Stomach (tissue), 9 donors: ENCODE results near the gene G2E3. TPM values are rescaled to one million over a fixed set of nuclear protein-coding genes. Genes with fewer than 3 reads are reported as not detected.
A peak's percentile ranks its signal among the peaks of the same experiment; 100 is the strongest.
"Not testable (repeated sequence)": the region's sequence is repeated elsewhere in the genome, so short reads cannot be mapped to it uniquely, and the experiment has no call there.

ENCODE experiments used
- DNase-seq, 2 donors: peaks; one replicate each; pipeline versions ENCODE4 v3.0.0 to v3.0.0-alpha.2; 2013 to 2019
- H3K27ac ChIP-seq, 5 donors: fragments of 200-600 bp in 4 of 5; sonication (generic) in 4 of 5; one replicate each; pipeline ENCODE4 v1.5.1; 2013 to 2019; ENCODE audit warnings: mild to moderate bottlenecking in 1 of 5, moderate library complexity in 1 of 5
- H3K27me3 ChIP-seq, 3 donors: fragments of 200-600 bp; sonication (generic); one replicate each; pipeline ENCODE4 v1.5.1; 2017 to 2019; ENCODE audit warnings: mixed run types in 1 of 3
- H3K36me3 ChIP-seq, 4 donors: fragments of 200-600 bp; sonication (generic); 1 replicate in 3 of 4; 2 replicates in 1 of 4; pipeline ENCODE4 v1.5.1; 2016 to 2019
- H3K4me1 ChIP-seq, 4 donors: fragments of 200-600 bp; sonication (generic); one replicate each; pipeline ENCODE4 v1.5.1; 2016 to 2019
- H3K4me3 ChIP-seq, 4 donors: fragments of 200-600 bp; sonication (generic) in 3 of 4; one replicate each; pipeline ENCODE4 v1.5.1; 2016 to 2019; ENCODE audit warnings: mild to moderate bottlenecking in 1 of 4
- H3K9me3 ChIP-seq, 4 donors: fragments of 200-600 bp; sonication (generic); one replicate each; pipeline ENCODE4 v1.5.1; 2016 to 2019
- EP300 ChIP-seq: sonication (generic); formaldehyde crosslinking; IDR thresholded peaks from one replicate; pipeline ENCODE4 v1.6.1; 2017; ENCODE audit warnings: antibody characterized with exemption
- POLR2A ChIP-seq, 4 donors: fragments of 450-650 bp; IDR thresholded peaks; one replicate each; pipeline ENCODE4 v1.6.1; 2016; ENCODE audit warnings: antibody characterized with exemption in 4 of 4, control low read depth in 2 of 4, mild to moderate bottlenecking in 1 of 4, moderate library complexity in 1 of 4
- POLR2AphosphoS5 ChIP-seq, 3 donors: sonication (generic); formaldehyde crosslinking; IDR thresholded peaks; one replicate each; pipeline ENCODE4 v1.6.1; 2016; ENCODE audit warnings: antibody characterized with exemption in 3 of 3
- WGBS, 5 donors: extraction: QIAGEN DNeasy Blood & Tissue Kit in 3 of 5; methylation state at CpG; one replicate each; pipeline versions ENCODE4 v1.1.5 to v1.1.7; 2013 to 2018; 5-methylcytosine and 5-hydroxymethylcytosine counted together
- intact Hi-C: fragments of 100-400 bp; cut with DNase I; formaldehyde crosslinking; loops from one replicate; pipeline ENCODE4 v1.15.1; 2023; ENCODE audit warnings: low total_unique reads
- polyA plus RNA-seq, 3 donors: library from polyadenylated mRNA; stranded (reverse); fragments of 200-250 nt; gene quantifications; one replicate each; pipeline ENCODE4 v1.2.3, GENCODE V29; 2013
- total RNA-seq, 5 donors: library from RNA; depleted of rRNA; stranded (reverse); fragments of >200 nt; gene quantifications; one replicate each; pipeline versions ENCODE4 v1.1.0 to v1.2.3, GENCODE V29; 2014 to 2016
- TF ChIP-seq, protein P1 (sequence below), 7 experiments: fragments of 450-650 bp in 4 of 7; fragments of 200-600 bp in 3 of 7; sonication (generic) in 3 of 7; IDR thresholded peaks; one replicate each; pipeline ENCODE4 v1.5.1; 2016 to 2019; ENCODE audit warnings: antibody characterized with exemption in 7 of 7, control low read depth in 2 of 7, mild to moderate bottlenecking in 1 of 7
- donor health status: healthy with polysubstance abuse.
- donor health status: Bipolar disorder and iron deficiency.
- donor health status: healthy.

G2E3 gene
- total and polyA plus RNA-seq, 8 donors, result 3.3 to 26.1 (median 6.9) TPM

DNA sequence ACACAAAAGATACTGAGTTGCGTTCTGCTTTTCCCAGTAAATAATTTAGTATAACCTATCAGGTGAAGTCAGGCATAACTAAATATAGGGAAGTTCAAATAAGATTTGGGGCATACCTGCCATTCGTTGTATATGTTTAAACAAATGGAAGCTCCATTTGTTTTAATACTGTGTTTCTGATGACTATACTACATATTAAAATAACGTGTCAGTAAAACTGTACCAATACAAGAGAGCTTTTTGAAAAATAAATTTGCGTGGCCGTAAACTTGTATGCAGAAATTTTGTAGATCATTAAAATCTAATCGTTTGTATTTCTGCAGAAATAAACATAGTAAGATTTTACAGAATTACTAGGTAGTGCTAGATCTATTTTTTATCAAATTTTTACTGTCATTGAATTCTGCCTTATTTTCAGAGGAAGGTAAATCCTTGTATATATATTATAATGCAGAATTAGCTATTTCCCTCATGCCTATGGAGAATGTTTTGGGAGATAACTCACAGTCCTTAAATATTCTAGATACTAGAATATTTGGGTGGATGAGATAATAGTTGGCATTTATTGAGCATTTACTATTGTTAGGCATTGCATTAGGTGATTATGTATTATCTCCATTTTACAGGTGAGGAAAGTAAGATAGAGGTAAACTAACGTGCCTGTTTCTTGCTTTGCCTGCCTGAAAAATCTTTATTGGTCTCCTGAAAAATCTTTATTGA is 64.6 kb downstream of the G2E3 start:
- 55 to 68% (median 62%) methylated on average over 7 of the region's 7 CpGs for WGBS, 5 donors
- H3K27ac ChIP-seq, result no peak overlapping the region

DNA sequence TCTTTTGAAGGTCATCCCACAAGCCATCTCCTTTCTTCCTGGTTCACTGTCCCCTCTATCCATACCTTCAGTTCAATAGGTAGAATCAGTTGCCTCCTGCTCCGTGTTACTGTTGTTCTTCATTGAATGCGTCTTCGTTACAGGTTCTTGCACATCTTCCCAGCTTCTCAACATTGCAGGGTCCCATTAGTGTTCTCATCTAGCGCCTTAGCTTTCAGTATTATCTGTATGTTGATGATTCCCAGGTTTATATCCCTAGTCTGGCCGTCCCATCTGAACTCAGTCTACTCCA is 65.1 kb downstream of the G2E3 start:
- intact Hi-C loops, result no loop called here
- no peak overlapping the region for H3K27ac ChIP-seq
- DNase-seq, result no peak
- no peaks in the 10 kb centered on the region for H3K27me3 ChIP-seq
- no peak for TF ChIP-seq EP300
- no peak for TF ChIP-seq POLR2A (IDR thresholded peaks at IDR 0.05)
- H3K4me3 ChIP-seq, result peak overlapping the region in 1 of 4 donors; percentile 75
- 92 to 97% (median 97%) methylated on average over 5 of the region's 5 CpGs for WGBS, 5 donors
- no peaks in the 10 kb centered on the region for H3K36me3 ChIP-seq
- no peaks in the 10 kb centered on the region for H3K9me3 ChIP-seq
- peaks cover 22 to 53% (median 39%) of the 10 kb centered on the region in 4 donors for H3K4me1 ChIP-seq

More for the DNA sequence above, 64.6 kb downstream of the G2E3 start:
- Histone ChIP-seq H3K9me3 (no peaks in the 10 kb centered on the region), H3K4me1 (peaks cover 22 to 53% (median 39%) of the 10 kb centered on the region in 4 donors), H3K27me3 (no peaks in the 10 kb centered on the region), H3K36me3 (no peaks in the 10 kb centered on the region), H3K4me3 (peak overlapping the region; percentile 60 to 84 (median 72))
- TF ChIP-seq EP300 (no peak), POLR2AphosphoS5 (IDR thresholded peaks at IDR 0.05) (no peak), POLR2A (IDR thresholded peaks at IDR 0.05) (no peak)
- TF ChIP-seq, protein P1, sequence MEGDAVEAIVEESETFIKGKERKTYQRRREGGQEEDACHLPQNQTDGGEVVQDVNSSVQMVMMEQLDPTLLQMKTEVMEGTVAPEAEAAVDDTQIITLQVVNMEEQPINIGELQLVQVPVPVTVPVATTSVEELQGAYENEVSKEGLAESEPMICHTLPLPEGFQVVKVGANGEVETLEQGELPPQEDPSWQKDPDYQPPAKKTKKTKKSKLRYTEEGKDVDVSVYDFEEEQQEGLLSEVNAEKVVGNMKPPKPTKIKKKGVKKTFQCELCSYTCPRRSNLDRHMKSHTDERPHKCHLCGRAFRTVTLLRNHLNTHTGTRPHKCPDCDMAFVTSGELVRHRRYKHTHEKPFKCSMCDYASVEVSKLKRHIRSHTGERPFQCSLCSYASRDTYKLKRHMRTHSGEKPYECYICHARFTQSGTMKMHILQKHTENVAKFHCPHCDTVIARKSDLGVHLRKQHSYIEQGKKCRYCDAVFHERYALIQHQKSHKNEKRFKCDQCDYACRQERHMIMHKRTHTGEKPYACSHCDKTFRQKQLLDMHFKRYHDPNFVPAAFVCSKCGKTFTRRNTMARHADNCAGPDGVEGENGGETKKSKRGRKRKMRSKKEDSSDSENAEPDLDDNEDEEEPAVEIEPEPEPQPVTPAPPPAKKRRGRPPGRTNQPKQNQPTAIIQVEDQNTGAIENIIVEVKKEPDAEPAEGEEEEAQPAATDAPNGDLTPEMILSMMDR (IDR thresholded peaks at IDR 0.05), result no peak
- no peak for DNase-seq
- intact Hi-C loops, result no loop called here

DNA sequence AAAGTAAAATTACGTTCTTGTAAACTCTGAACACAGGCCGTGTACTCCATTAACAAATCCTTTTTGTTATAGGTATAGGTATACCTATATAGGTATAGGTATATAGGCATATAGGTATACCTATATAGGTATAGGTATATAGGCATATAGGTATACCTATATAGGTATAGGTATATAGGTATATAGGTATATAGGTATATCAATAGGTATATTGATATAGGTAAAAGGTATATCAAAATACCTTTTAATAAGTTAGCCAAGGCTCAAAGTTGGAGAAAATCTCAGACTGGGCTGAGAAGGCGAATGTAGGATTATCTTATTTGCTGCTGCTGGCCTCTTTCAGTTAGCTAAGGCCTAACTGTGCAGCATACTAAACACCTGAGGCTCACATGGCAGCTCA is 66.6 kb downstream of the G2E3 start:
- Histone ChIP-seq H3K4me1 (peaks cover 22 to 53% (median 39%) of the 10 kb centered on the region in 4 donors), H3K4me3 (no peak overlapping the region), H3K9me3 (no peaks in the 10 kb centered on the region), H3K27me3 (no peaks in the 10 kb centered on the region), H3K36me3 (peaks cover under 1 to 5% (median 4%) of the 10 kb centered on the region in 4 donors), H3K27ac (no peak overlapping the region)
- TF ChIP-seq POLR2A (IDR thresholded peaks at IDR 0.05) (no peak), EP300 (no peak)
- WGBS, 5 donors, result 57 to 81% (median 71%) methylated on average over 3 of the region's 3 CpGs
- DNase-seq, result no peak
- intact Hi-C loops, result no loop called here

DNA sequence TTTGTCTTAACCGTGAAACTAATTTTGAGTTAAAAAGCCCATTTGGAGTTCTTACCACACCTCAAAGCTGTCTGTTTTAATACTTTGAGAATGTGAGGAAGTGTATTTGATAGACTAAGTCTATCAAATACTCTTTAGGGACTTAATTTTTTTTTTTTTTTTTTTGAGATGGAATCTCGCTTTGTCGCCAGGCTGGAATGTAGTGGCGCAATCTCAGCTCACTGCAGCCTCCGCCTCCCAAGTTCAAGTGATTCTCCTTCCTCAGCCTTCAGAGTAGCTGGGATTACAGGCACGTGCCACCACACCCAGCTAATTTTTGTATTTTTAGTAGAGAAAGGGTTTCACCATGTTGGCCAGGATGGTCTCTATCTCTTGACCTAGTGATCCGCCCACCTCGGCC is 70.5 kb downstream of the G2E3 start:
- H3K27ac ChIP-seq, intact Hi-C loops, H3K9me3 ChIP-seq, H3K27me3 ChIP-seq, H3K4me3 ChIP-seq, DNase-seq: not testable (repeated sequence)
- peaks cover 13 to 33% (median 29%) of the 10 kb centered on the region in 4 donors for H3K36me3 ChIP-seq
- 92 to 96% (median 95%) methylated on average over 8 of the region's 8 CpGs for WGBS, 5 donors
- peaks cover 7 to 30% (median 18%) of the 10 kb centered on the region in 4 donors for H3K4me1 ChIP-seq

DNA sequence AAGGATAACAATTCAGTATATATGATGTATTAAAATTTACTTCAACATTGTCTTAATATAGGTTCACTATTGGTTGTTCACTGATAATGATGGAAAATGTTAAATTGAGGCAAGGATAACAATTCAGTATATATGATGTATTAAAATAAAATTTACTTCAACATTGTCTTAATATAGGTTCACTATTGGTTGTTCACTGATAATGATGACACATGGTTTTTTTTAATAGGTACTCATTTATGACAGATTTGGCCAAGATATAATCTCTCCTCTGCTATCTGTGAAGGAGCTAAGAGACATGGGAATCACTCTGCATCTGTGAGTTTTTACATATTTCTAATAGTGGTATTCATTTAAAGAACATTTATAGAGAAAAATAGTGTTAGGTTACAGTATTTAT is 71.3 kb downstream of the G2E3 start:
- no peak overlapping the region for H3K27ac ChIP-seq
- H3K9me3 ChIP-seq, result no peaks in the 10 kb centered on the region
- no peaks in the 10 kb centered on the region for H3K27me3 ChIP-seq
- no peak for TF ChIP-seq POLR2AphosphoS5 (IDR thresholded peaks at IDR 0.05)
- no peak for TF ChIP-seq POLR2A (IDR thresholded peaks at IDR 0.05)
- no peak for TF ChIP-seq EP300
- TF ChIP-seq, protein P1 (IDR thresholded peaks at IDR 0.05), result no peak
- H3K36me3 ChIP-seq, result peaks cover 17 to 42% (median 38%) of the 10 kb centered on the region in 4 donors
- H3K4me3 ChIP-seq, result no peak overlapping the region
- intact Hi-C loops, result no loop called here
- no peak for DNase-seq
- H3K4me1 ChIP-seq, result peaks cover 4 to 22% (median 13%) of the 10 kb centered on the region in 4 donors

DNA sequence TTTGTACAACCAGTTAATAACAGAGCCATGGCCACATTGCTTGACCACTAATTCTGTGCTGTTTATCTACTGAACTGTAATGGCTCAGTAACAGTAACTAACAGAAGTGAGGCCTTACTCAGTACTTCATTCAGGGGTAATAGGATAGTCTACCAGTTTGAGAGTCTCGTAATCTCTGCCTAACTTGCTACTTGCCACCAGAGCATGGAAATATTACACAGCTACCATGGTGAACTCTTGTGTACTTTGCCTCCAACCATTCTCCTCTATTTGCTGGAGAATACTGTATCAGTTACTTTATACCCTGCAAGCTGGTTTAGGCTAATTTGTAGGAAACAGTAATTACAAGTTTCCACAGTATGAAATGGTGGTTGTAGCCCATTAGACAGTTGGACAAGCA is 73.8 kb downstream of the G2E3 start:
- intact Hi-C loops, result no loop called here
- Histone ChIP-seq H3K36me3 (peaks cover 17 to 57% (median 55%) of the 10 kb centered on the region in 4 donors), H3K27ac (no peak overlapping the region), H3K4me1 (peaks cover 0 to 6% (median 2%) of the 10 kb centered on the region in 4 donors), H3K9me3 (no peaks in the 10 kb centered on the region), H3K27me3 (no peaks in the 10 kb centered on the region), H3K4me3 (no peak overlapping the region)
- WGBS, 5 donors, result 88 to 100% (median 94%) methylated on average over 1 of the region's 1 CpG
- TF ChIP-seq, protein P1 (IDR thresholded peaks at IDR 0.05), result no peak
- DNase-seq, result no peak
